Endothelial cell of umbilical vein (primary cell): ENCODE results near the gene SCG3. TPM values are rescaled to one million over a fixed set of nuclear protein-coding genes. Genes with fewer than 3 reads are reported as not detected.

Experiments used
- BruUV-seq: library from RNA; stranded (reverse); fragments of 400-500 nt; replicated peaks from 2 replicates; lab custom pipeline; 2021; lab: Mats Ljungman, UMichigan
- CTCF ChIA-PET: fragments of 300-600, 350-600 bp; sonication (Branson Sonifier 250); formaldehyde crosslinking; loops from one replicate; lab custom pipeline; 2021; ENCODE audit warnings: antibody characterized with exemption, inconsistent platforms; lab: Charles Lee
- POLR2A ChIA-PET: fragments of 300-600, 350-600 bp; sonication (Branson Sonifier 250); formaldehyde crosslinking; loops from one replicate; lab custom pipeline; 2021; ENCODE audit warnings: antibody characterized with exemption, inconsistent platforms; lab: Charles Lee
- DNase-seq: peaks from one replicate; pipeline ENCODE4 v3.0.0-alpha.2; 2011; ENCODE audit warnings: low read depth, low spot score
- FAIRE-seq: peaks from 2 replicates; lab custom pipeline; 2011; peaks lifted over from hg19 to GRCh38; lab: Jason Lieb, UNC
- H2AFZ ChIP-seq: 2 replicates; pipeline ENCODE4 v1.6.0; 2012; ENCODE audit warnings: low read depth, low read length, control low read depth, inconsistent platforms
- H3K27ac ChIP-seq: 2 replicates; pipeline ENCODE4 v1.5.1; 2011; ENCODE audit warnings: low read depth, mild to moderate bottlenecking, control low read depth, low read length, moderate library complexity; ENCODE audit not compliant: insufficient read depth
- H3K27me3 ChIP-seq, 2 experiments: 2 replicates each; pipeline versions ENCODE4 v1.6.0 to v1.6.1; 2011; ENCODE audit warnings: low read length in 2 of 2, mixed read lengths in 1 of 2; ENCODE audit not compliant: control insufficient read depth in 2 of 2, insufficient read depth in 2 of 2
- H3K36me3 ChIP-seq, 2 experiments: 2 replicates in 1 of 2; 3 replicates in 1 of 2; pipeline ENCODE4 v1.5.1; 2011; ENCODE audit warnings: low read length in 2 of 2, mild to moderate bottlenecking in 1 of 2, moderate library complexity in 1 of 2; ENCODE audit not compliant: control insufficient read depth in 2 of 2, insufficient read depth in 2 of 2; ENCODE audit errors: extremely low read depth in 1 of 2
- H3K4me1 ChIP-seq: 3 replicates; pipeline ENCODE4 v1.5.1; 2011; ENCODE audit warnings: mild to moderate bottlenecking, low read length; ENCODE audit not compliant: control insufficient read depth, insufficient read depth; ENCODE audit errors: extremely low read depth
- H3K4me2 ChIP-seq: 2 replicates; pipeline ENCODE4 v1.6.1; 2011; ENCODE audit warnings: low read length, control low read depth, mixed read lengths; ENCODE audit not compliant: insufficient read depth
- H3K4me3 ChIP-seq, 3 experiments: fragments of 200-600 bp in 1 of 3; sonication (generic), shearing (Covaris generic) in 1 of 3; replicated peaks in 1 of 3; 2 replicates each; pipeline ENCODE4 v1.5.1; 2011 to 2016; ENCODE audit warnings: control low read depth in 3 of 3, low read length in 3 of 3, mild to moderate bottlenecking in 2 of 3, inconsistent platforms in 1 of 3, low read depth in 1 of 3, moderate library complexity in 1 of 3; ENCODE audit not compliant: insufficient read depth in 1 of 3
- H3K79me2 ChIP-seq: 2 replicates; pipeline ENCODE4 v1.6.0; 2012; ENCODE audit warnings: low read length, inconsistent platforms; ENCODE audit not compliant: control insufficient read depth, insufficient read depth
- H3K9ac ChIP-seq: replicated peaks from 2 replicates; pipeline ENCODE3; 2011; ENCODE audit warnings: low read length, control low read depth; ENCODE audit not compliant: insufficient read depth; ENCODE audit errors: extremely low read depth
- H3K9me1 ChIP-seq: replicated peaks from 3 replicates; pipeline ENCODE4 v1.6.0; 2011; ENCODE audit warnings: mild to moderate bottlenecking, low read length; ENCODE audit not compliant: control insufficient read depth, insufficient read depth; ENCODE audit errors: extremely low read depth
- H3K9me3 ChIP-seq: replicated peaks from 2 replicates; pipeline ENCODE4 v1.5.1; 2012; ENCODE audit warnings: low read length, inconsistent platforms; ENCODE audit not compliant: control insufficient read depth, insufficient read depth
- H4K20me1 ChIP-seq: replicated peaks from 2 replicates; pipeline ENCODE3; 2011; ENCODE audit warnings: mild to moderate bottlenecking, low read length; ENCODE audit not compliant: control insufficient read depth, insufficient read depth; ENCODE audit errors: extremely low read depth
- CTCF ChIP-seq, 2 donors: IDR thresholded peaks; 1 replicate in 1 of 2; 2 replicates in 1 of 2; pipeline ENCODE4 v1.5.1; 2011; ENCODE audit warnings: low read length in 2 of 2, mild to moderate bottlenecking in 2 of 2, moderate library complexity in 2 of 2, control low read depth in 1 of 2, inconsistent platforms in 1 of 2, low read depth in 1 of 2; ENCODE audit not compliant: insufficient read depth in 1 of 2; ENCODE audit errors: extremely low read depth in 1 of 2
- EZH2 ChIP-seq: IDR thresholded peaks from 2 replicates; pipeline ENCODE4 v1.6.1; 2012; ENCODE audit warnings: borderline replicate concordance, low read depth, mild to moderate bottlenecking, moderate library complexity, low read length, inconsistent platforms; ENCODE audit not compliant: severe bottlenecking
- FOS ChIP-seq: IDR thresholded peaks from 2 replicates; pipeline ENCODE4 v1.6.1; 2011; ENCODE audit warnings: mild to moderate bottlenecking, low read length, moderate library complexity, borderline replicate concordance; ENCODE audit not compliant: insufficient read depth
- GATA2 ChIP-seq: IDR thresholded peaks from 2 replicates; pipeline ENCODE4 v1.7.0; 2011; ENCODE audit warnings: low read depth, mild to moderate bottlenecking, moderate library complexity, mixed read lengths, low read length; ENCODE audit not compliant: insufficient read length, insufficient read depth
- JUN ChIP-seq: IDR thresholded peaks from 2 replicates; pipeline ENCODE4 v1.6.1; 2011; ENCODE audit warnings: borderline replicate concordance, low read depth; ENCODE audit not compliant: insufficient read length, insufficient read depth
- MAX ChIP-seq: IDR thresholded peaks from 2 replicates; pipeline ENCODE4 v1.6.1; 2011; ENCODE audit not compliant: insufficient read depth, insufficient read length
- MYC ChIP-seq: IDR thresholded peaks from one replicate; pipeline ENCODE4 v1.6.1; 2011; ENCODE audit warnings: mild to moderate bottlenecking, low read depth, low read length
- POLR2A ChIP-seq: IDR thresholded peaks from 2 replicates; pipeline ENCODE4 v1.6.1; 2012; ENCODE audit warnings: low read depth, mild to moderate bottlenecking, control low read depth, low read length
- POLR2AphosphoS5 ChIP-seq: IDR thresholded peaks from 2 replicates; pipeline ENCODE4 v1.6.1; 2012; ENCODE audit warnings: low read depth, mild to moderate bottlenecking, control low read depth, low read length, moderate library complexity; ENCODE audit not compliant: insufficient read depth
- dilution Hi-C: fragments of 300-500 bp; cut with MboI; formaldehyde crosslinking; loops from one replicate; pipeline ENCODE4 v1.15.0; 2019; ENCODE audit warnings: low sequenced_read_pairs; ENCODE audit not compliant: extremely low pct_ligation_motif_present
- intact Hi-C: fragments of 100-400 bp; cut with micrococcal nuclease; formaldehyde crosslinking; loops from one replicate; pipeline ENCODE4 v1.10.0; 2022
- polyA plus RNA-seq, 4 experiments: library from polyadenylated mRNA; depleted of rRNA in 3 of 4; stranded (reverse) in 3 of 4; unstranded in 1 of 4; fragments of >200 nt; gene quantifications; 2 replicates each; pipeline versions ENCODE4 v1.2.1 to v1.2.3, GENCODE V29; 2011 to 2012; ENCODE audit warnings: missing spikeins in 1 of 4
- total RNA-seq: library from RNA; stranded (reverse); gene quantifications from 2 replicates; pipeline ENCODE4 v1.2.3, GENCODE V29; 2021

The SCG3 gene
- total and polyA plus RNA-seq, 2 donors (not counting 3 experiments of a cell fraction or from before 2014, with no cell fraction given) = not detected

- CTCF ChIA-PET = no interaction called here
- Histone ChIP-seq H3K4me2 (no peak overlapping the region), H3K9ac (no peak overlapping the region)
Measured at GRCh38 chr15:51706926-51707608, 25.8 kb downstream of the SCG3 start.

More at GRCh38 chr15:51706926-51707608, 25.8 kb downstream of the SCG3 start:
- Histone ChIP-seq H3K27ac (no peak overlapping the region), H3K27me3 (peaks cover 7 to 17% of the 10 kb centered on the region in 2 experiments), H3K9me3 (no peaks in the 10 kb centered on the region), H3K79me2 (no peaks in the 10 kb centered on the region), H3K36me3 (no peaks in the 10 kb centered on the region), H4K20me1 (no peaks in the 10 kb centered on the region), H2AFZ (no peak overlapping the region), H3K4me3 (no peak overlapping the region), H3K4me1 (no peaks in the 10 kb centered on the region), H3K9me1 (no peaks in the 10 kb centered on the region)
- POLR2A ChIA-PET = no interaction called here
- intact Hi-C loops = no loop called here
- DNase-seq (no peak), FAIRE-seq (no peak)
- no TSS peak for BruUV-seq
- TF ChIP-seq JUN (no peak), CTCF (IDR thresholded peaks at IDR 0.05; ENCODE audit: extremely low read depth in 1 of 2, insufficient read depth in 1 of 2, low read depth in 1 of 2, low read length in 2 of 2) (no peak), EZH2 (no peak), FOS (no peak), POLR2A (no peak), GATA2 (no peak), POLR2AphosphoS5 (no peak), MYC (no peak), MAX (no peak)
- dilution Hi-C loops = no loop called here
